GM21528 (cell line): ENCODE data around the gene NCKAP5.
"Not testable (repeated sequence)": the region's sequence is repeated elsewhere in the genome, so short reads cannot be mapped to it uniquely, and the experiment has no call there.

Source experiments
- ATAC-seq: cut with Tn5 transposase; IDR thresholded peaks from one replicate; pipeline ENCODE4 v1.9.1; 2021; ENCODE audit warnings: mild to moderate bottlenecking, moderate library complexity; ENCODE audit not compliant: unreplicated experiment, low FRiP score

Gene NCKAP5

GRCh38 chr2:132876745-132877391 is 691.4 kb downstream of the NCKAP5 start:
- ATAC-seq: no peak

- no peak for ATAC-seq
These were observed 693.1 kb downstream of the NCKAP5 start for GRCh38 chr2:132875193-132875592.

DNA sequence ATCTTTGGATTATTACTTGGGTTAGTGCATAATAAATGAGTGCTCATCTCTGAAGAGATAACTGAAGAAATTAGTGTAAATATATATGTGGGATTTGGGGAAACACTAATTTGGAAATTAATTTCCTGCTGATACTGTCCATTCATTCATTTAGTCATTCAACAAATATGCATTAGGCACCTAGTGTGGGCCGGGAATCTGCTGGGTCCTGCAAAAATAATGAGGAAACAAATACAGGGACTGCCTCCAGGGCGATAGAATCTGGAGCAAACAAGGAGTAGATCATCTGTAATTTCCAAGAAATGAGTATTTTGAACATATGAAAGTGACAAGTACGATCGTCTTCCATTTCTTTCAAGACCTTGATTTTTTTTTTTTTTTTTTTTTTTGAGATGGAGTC is 694.5 kb downstream of the NCKAP5 start:
- ATAC-seq: no peak

GRCh38 chr2:132871831-132872230 is 696.4 kb downstream of the NCKAP5 start:
- ATAC-seq: no peak

GRCh38 chr2:132863961-132864360 is 704.3 kb downstream of the NCKAP5 start:
- ATAC-seq: no peak

DNA sequence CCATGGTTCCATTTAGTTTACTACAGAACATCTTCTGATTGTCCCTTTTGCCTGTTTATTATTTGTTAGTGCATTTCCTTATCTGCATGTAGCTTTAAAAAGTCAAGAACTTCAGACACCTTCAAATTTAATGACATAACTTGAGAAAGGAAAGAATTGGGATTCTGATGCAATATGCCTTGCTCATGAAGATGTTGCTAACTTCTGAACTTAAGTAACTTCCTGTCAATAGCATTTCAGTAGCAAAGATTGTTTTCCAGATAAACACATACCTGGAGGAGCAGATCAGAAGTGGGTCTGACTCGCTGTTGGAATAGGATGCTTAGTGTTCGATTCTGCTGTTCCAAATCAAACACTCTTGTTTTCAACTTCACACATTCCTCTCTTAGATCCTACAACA is 708.0 kb downstream of the NCKAP5 start:
- ATAC-seq: no peak

GRCh38 chr2:132859590-132859989 is 708.7 kb downstream of the NCKAP5 start:
- ATAC-seq: no peak

DNA sequence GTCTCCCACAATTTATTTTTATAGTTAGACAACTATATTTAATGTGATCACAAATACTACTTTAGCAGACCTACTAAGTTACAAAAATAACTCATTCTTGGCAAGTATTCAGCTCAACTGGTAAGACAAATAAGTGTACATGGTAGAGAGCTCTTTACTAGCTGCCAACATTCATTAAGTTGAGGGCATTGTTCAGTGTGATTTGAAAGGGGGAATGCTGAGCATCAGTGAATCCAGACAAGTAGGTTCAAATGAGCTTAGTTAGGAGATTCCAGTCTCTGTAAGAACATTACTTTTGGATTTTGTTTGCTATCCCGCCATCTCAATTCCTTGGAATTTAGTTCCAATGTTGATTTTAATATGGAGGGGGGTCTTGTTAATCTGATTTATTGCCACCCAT is 710.9 kb downstream of the NCKAP5 start:
- ATAC-seq: no peak

DNA sequence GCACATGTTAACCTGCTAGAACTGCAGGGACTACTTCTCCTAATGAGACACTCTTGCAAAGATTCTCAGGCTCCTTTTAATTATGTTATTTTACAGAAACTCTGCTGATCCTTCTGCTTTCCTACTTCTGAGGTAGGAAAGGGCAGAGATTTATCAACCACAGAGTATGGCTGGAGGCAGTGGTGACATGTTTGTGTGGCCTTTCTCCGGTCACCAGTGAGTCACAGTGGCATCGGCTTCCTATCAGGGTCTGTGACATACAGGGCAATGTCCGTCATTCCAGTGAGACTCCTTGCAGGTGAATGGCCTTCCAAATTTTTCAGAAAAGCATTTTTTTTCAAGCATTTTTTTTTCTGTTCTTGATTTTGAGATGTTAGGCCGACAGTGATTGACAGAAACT is 717.6 kb downstream of the NCKAP5 start:
- ATAC-seq: no peak

GRCh38 chr2:132849118-132849517 is 719.1 kb downstream of the NCKAP5 start:
- ATAC-seq: no peak

DNA sequence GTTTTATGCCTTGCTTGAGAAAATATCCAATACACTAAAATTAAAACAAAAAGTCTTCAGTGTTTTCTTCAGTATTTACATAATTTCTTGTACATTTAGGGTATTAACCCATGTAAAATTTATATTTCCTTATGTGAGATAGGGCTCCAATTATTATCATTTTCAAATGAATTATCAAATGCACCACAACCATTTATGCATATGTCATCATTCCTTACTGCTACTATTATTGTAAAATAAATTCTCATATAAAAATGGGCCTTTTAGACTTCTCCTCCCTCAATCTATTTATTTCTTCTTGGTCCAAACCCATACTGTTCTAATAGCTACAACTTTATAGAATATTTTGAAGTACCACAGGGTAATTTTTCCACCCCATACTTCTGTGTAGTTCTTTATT is 722.9 kb downstream of the NCKAP5 start:
- ATAC-seq: no peak

DNA sequence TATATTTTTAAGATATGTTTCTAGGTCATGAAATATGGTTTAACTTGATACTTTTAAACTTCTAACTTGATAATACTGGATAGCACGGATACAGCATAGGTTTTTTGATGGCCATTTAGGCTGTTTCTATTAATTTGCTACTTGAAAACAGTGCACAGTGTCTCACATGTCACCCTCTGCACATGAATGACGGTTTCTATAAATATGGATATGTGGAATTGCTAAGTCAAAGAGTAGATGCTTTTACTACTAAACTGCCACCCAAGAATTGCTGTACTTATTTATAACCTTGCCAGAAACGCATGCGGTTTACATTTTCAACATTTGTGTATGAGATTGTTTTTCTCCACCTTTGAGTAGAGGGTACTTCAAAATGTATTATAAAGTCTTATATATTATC is 723.7 kb downstream of the NCKAP5 start:
- ATAC-seq: no peak

GRCh38 chr2:132837769-132838168 is 730.5 kb downstream of the NCKAP5 start:
- no peak for ATAC-seq

GRCh38 chr2:132830321-132830827 is 737.9 kb downstream of the NCKAP5 start:
- ATAC-seq: no peak

GRCh38 chr2:132825601-132826000 is 742.7 kb downstream of the NCKAP5 start:
- ATAC-seq: no peak

DNA sequence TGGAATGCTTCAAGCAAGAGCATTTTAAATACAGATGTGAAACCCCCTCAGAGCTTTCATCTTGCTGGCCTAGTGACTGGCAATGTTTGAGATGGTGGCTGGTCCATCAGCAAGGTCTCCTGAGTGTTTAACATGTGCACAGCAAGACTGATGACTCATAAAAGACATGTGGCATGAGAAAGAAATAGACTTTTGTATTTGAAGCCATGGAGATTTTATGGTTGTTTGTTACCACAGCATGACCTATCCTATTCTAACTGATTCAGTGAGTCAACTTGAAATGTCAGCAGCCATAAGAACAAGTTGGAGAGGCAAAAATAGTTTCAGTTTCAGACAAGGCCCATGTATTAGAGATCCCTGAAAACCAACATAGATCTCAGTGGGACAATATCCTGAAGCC is 743.5 kb downstream of the NCKAP5 start:
- no peak for ATAC-seq

DNA sequence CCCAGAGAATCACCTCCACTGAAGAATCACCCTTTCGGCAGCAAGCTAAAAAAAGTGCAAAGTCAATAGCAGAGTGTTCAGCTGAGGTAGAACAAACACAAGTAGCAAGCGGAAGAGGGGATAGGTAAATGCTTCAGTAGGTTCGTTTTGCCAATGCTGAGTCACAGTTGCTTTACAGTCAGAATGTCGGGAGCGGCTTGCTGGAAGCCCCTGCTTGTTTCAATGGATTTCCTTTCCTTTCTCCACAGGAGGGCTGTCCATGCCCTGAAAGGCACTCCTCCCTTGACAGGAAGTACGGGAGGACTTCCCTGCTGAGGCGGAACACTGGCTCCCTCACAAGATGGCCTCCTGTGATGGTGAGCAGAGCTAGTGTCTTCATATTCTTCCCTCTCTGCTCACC is 752.0 kb downstream of the NCKAP5 start:
- ATAC-seq: no peak

GRCh38 chr2:132815516-132815915 is 752.7 kb downstream of the NCKAP5 start:
- ATAC-seq: no peak

DNA sequence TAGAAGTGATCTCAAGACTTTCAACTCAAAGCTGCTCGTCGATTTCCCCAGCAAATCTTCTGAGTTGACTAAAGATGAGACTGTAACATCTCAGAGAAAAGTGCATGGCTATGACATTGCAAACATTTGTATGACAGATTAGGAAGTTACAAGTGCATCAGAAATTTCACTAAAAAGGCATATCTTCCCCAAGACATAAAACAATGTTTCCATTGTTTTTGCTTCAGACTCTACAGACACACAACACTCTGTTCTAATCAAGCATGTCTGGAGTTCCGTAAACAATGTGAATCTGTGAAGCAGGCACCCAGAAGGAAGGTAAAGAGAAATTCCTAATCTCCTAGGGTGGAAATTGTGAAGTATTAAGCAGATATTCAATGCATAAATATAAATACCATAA is 753.6 kb downstream of the NCKAP5 start:
- no peak for ATAC-seq

GRCh38 chr2:132813422-132813821 is 754.8 kb downstream of the NCKAP5 start:
- no peak for ATAC-seq

DNA sequence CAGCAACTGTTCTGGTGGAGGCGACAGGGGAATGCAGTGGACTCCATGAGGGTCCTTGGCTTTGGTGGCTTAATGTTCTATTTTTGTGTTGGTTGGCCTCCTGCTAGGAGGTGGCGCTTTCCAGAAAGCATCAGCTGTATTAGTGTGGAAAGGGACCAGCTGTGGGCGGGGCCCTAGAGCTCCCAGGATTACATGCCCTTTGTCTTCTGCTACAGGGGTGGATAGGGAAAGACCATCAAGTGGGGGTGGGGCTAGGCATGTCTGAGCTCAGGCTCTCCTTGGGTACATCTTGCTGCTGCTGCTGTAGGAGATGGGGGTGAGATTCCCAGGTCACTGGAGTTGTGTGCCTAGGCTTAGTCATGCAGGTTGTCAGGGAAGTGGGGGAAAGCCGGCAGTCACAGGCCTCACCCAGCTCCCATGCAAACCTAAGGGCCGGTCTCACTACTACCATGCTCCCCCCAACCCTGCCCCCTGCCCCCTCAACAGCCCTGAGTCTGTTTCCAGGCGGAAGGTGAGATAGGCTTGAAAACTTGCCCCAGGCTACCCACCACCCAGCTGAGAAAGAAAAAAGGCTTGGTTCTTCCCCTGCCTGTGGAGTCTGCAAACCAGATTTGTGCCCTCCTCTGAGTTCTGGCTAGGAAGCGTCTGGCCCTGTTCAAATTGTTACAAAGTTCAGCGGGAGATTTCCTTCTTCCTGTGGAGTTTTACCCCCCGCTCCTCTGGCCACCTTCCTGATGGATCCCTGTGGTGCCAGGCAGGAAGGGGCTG is 756.9 kb downstream of the NCKAP5 start:
- ATAC-seq: no peak

- ATAC-seq: not testable (repeated sequence)
These were observed 758.3 kb downstream of the NCKAP5 start for GRCh38 chr2:132809962-132810361.
